Testis (tissue), 3 donors: Measurements from ENCODE around the gene MMS19. TPM values are rescaled to one million over a fixed set of nuclear protein-coding genes. Genes with fewer than 3 reads are reported as not detected.

Experiments
- DNase-seq: peaks from one replicate; pipeline ENCODE4 v3.0.0-alpha.2; 2019
- H3K27ac ChIP-seq, 2 donors: fragments of 200-600 bp; sonication (generic); one replicate each; pipeline ENCODE4 v1.5.1; 2019
- H3K27me3 ChIP-seq: fragments of 200-600 bp; sonication (generic); one replicate; pipeline ENCODE4 v1.5.1; 2019
- H3K36me3 ChIP-seq: fragments of 200-600 bp; sonication (generic); one replicate; pipeline ENCODE4 v1.5.1; 2017; ENCODE audit warnings: low read depth; ENCODE audit errors: missing control alignments
- H3K4me1 ChIP-seq: fragments of 200-600 bp; sonication (generic); one replicate; pipeline ENCODE4 v1.5.1; 2019
- H3K4me3 ChIP-seq, 2 donors: fragments of 200-600 bp; sonication (generic); one replicate each; pipeline ENCODE4 v1.5.1; 2017 to 2019
- H3K9me3 ChIP-seq: fragments of 200-600 bp; sonication (generic); one replicate; pipeline ENCODE4 v1.5.1; 2017
- CTCF ChIP-seq, 3 experiments: fragments of 450-650 bp in 2 of 3; fragments of 200-600 bp in 1 of 3; sonication (generic) in 1 of 3; IDR thresholded peaks; one replicate each; pipeline ENCODE4 v1.5.1; 2016 to 2019; ENCODE audit warnings: antibody characterized with exemption in 3 of 3, mild to moderate bottlenecking in 2 of 3, moderate library complexity in 1 of 3
- POLR2A ChIP-seq: fragments of 450-650 bp; IDR thresholded peaks from one replicate; pipeline ENCODE4 v1.6.1; 2017; ENCODE audit warnings: antibody characterized with exemption, mild to moderate bottlenecking, moderate library complexity
- WGBS, 2 donors: methylation state at CpG; one replicate each; pipeline ENCODE4 v1.1.5; 2018; 5-methylcytosine and 5-hydroxymethylcytosine counted together
- intact Hi-C: fragments of 100-400 bp; cut with DNase I; formaldehyde crosslinking; loops from one replicate; pipeline ENCODE4 v1.15.1; 2023; ENCODE audit warnings: low total_unique reads
- polyA plus RNA-seq: library from polyadenylated mRNA; stranded (reverse); fragments of 350-450 nt; fragmentation: Illumina TruSeq; extraction: RNeasy Lipid Tissue Mini Kit (QIAGEN cat#74804); gene quantifications from one replicate; pipeline ENCODE4 v1.2.3, GENCODE V29; 2014; ENCODE audit warnings: low read depth, low replicate concordance; ENCODE audit not compliant: insufficient read depth
- total RNA-seq, 2 donors: library from RNA; depleted of rRNA; stranded (reverse); fragments of >200 nt; gene quantifications; one replicate each; pipeline ENCODE4 v1.2.3, GENCODE V29; 2016

The MMS19 gene
- total and polyA plus RNA-seq, 3 donors from 2014 or later: 109 to 253 (median 206) TPM

- no peak for TF ChIP-seq POLR2A
- no peak for TF ChIP-seq CTCF (IDR thresholded peaks at IDR 0.05)
- Histone ChIP-seq H3K4me3 (no peak overlapping the region), H3K36me3 (no peaks in the 10 kb centered on the region), H3K27ac (no peak overlapping the region), H3K4me1 (peaks cover 53% of the 10 kb centered on the region), H3K27me3 (no peaks in the 10 kb centered on the region), H3K9me3 (no peaks in the 10 kb centered on the region)
- intact Hi-C loops: loop anchor here (10.0 kb wide), 1 partner anchor 82 kb away; no protein-coding TSS in a partner anchor
- 73 to 84% methylated on average over 18 of the region's 18 CpGs for WGBS, 2 donors
- DNase-seq: no peak
Observed at GRCh38 chr10:97546456-97547270, 48.4 kb upstream of the MMS19 start.

GRCh38 chr10:97543025-97543546 is 44.9 kb upstream of the MMS19 start:
- H3K9me3 ChIP-seq: no peaks in the 10 kb centered on the region
- H3K27me3 ChIP-seq: no peaks in the 10 kb centered on the region
- peaks cover 61% of the 10 kb centered on the region for H3K4me1 ChIP-seq
- H3K4me3 ChIP-seq: no peak overlapping the region
- no peaks in the 10 kb centered on the region for H3K36me3 ChIP-seq
- peak; percentile 66 for DNase-seq
- TF ChIP-seq POLR2A (no peak), CTCF (IDR thresholded peaks at IDR 0.05) (no peak)
- peak overlapping the region; percentile 61 to 91 for H3K27ac ChIP-seq
- 65 to 67% methylated on average over 9 to 10 of the region's 10 CpGs for WGBS, 2 donors
- intact Hi-C loops: loop anchor here (10.0 kb wide), 1 partner anchor 78 kb away; no protein-coding TSS in a partner anchor

GRCh38 chr10:97542169-97543024 is 44.2 kb upstream of the MMS19 start:
- Histone ChIP-seq H3K4me3 (no peak overlapping the region), H3K9me3 (no peaks in the 10 kb centered on the region), H3K27ac (peak overlapping the region; percentile 61 to 91), H3K36me3 (no peaks in the 10 kb centered on the region), H3K27me3 (no peaks in the 10 kb centered on the region), H3K4me1 (peaks cover 55% of the 10 kb centered on the region)
- intact Hi-C loops: loop anchor here (10.0 kb wide), 1 partner anchor 78 kb away; no protein-coding TSS in a partner anchor
- TF ChIP-seq POLR2A (no peak), CTCF (IDR thresholded peaks at IDR 0.05) (no peak)
- DNase-seq: peak; percentile 79
- WGBS, 2 donors: 46 to 59% methylated on average over 7 to 9 of the region's 9 CpGs

GRCh38 chr10:97540669-97541500 is 42.7 kb upstream of the MMS19 start:
- Histone ChIP-seq H3K36me3 (no peaks in the 10 kb centered on the region), H3K27ac (peak overlapping the region; percentile 1 to 91), H3K4me3 (no peak overlapping the region), H3K27me3 (no peaks in the 10 kb centered on the region), H3K4me1 (peaks cover 51% of the 10 kb centered on the region), H3K9me3 (no peaks in the 10 kb centered on the region)
- no peak for TF ChIP-seq POLR2A
- TF ChIP-seq CTCF (IDR thresholded peaks at IDR 0.05): no peak
- 75 to 77% methylated on average over 11 to 14 of the region's 14 CpGs for WGBS, 2 donors
- intact Hi-C loops: loop anchor here (10.0 kb wide), 1 partner anchor 76 kb away; no protein-coding TSS in a partner anchor
- DNase-seq: no peak
